Activated naive CD4-positive, alpha-beta T cell (primary cell): ENCODE data around the gene ASIC2.

Experiments
- DNase-seq, 4 experiments: peaks; one replicate each; lab custom pipeline; 2025; lab: John Stamatoyannopoulos, UW

ASIC2 gene

DNA sequence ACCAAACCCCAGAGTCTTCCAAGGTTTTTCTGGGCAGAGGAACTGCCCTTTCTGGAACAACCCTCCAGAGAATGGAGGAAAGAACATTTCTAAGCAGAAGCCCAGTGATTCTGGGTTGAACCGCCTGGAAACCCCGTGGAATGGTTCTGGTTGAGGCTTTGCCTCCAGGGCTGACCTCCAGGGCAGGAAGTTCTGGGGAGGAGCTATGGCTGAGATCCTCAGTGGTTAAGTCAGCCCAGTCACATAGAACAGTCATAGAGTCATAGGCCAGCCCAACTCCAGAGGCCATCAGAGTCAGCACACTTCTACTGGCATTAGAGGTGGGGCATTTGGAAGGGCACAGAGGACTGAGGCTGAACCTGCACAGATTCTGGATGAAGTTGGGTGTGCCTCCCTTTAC is 235.5 kb downstream of the ASIC2 start:
- no peak for DNase-seq

DNA sequence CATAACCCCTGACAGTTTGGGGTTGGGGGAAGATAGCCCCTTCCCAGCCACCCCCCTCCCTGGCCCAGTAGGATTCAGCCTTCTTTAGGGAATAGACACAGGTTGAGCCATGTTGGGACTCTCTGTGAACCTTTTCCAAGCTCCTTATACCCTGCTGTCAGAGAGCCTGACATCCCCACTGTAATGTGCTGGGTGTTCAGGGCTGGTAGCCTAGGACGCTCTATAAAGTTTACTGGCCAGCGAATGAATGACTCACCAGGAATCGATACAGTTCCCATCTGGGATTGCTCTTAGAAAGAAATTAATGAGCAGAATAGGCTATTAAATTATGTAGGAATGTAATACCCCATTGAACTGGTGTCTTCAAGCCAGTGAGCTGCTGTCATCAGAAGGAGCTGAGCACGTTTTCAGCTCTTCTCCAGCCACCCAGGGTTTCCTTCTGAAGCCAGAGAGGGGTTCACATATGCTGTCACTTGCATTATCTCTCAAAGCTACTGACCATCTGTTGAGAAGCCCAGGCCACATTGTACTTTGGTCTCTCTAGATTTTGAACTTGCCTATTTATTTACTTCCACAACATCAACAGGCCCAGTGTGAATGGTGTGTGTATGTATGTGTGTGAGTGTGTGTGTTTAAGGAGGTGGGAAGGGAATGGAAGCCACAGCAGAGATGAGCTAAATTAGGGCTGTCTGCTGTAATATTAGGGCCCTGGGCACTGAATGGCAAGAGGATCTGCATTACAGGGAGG is 236.5 kb downstream of the ASIC2 start:
- no peak for DNase-seq

DNA sequence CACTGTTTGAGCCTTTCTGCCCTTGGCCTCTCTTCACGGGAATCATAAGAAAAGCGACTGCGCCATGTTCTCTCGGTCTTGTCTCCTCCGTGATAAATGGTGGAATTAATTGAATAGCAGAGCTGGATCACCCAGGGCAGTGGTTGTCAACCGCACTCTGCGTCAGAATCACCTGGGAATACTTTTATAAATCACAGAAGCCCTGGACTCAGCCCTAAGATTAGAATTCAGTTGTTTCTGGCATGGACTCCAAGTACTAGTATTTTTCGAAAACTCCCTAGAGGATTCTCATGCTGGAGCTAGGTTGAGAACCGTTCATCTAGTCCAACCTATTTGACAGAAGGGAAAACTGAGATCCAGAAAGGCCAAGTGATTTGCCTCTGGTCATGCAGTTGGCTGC is 237.3 kb downstream of the ASIC2 start:
- no peak for DNase-seq

DNA sequence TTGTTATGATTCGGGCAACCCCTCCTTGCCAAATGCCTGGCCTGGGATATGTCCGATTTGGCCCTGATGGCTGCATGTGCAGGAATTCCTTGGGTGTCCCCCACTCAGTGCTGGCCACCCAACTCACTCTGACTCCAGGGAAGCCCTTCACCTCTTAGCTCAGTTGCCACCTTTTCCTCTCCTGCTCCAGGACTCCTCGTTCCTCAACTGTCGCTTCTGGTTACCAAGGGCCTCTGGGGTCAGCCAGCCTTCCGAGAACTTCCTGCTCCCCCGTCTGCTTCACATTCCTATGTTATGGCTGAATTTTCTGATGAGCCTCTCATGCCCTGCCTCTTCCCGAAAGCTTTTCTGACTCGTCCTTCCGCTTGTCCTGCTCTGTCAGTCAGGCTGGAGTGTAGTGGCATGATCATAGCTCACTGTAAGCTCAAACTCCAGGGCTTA is 237.9 kb downstream of the ASIC2 start:
- no peak for DNase-seq

DNA sequence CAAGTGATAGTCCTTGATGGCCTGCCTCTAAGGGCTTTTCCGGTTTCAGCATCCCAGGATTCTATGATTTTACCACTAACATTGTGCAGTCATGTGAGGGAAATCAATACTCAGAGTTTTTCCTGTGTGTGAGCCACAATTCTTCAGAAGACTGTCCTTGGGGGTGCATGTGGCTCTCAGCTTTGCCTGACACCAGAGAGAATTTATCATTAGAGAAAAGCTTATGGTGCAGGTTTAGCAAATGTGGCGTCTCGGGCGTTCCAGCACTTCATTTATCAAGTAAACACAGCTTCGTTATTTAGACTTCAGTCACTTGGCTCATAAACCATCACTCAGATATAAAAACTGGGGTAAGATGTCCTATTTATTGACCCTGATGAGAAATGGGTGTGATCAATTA is 238.7 kb downstream of the ASIC2 start:
- no peak for DNase-seq

DNA sequence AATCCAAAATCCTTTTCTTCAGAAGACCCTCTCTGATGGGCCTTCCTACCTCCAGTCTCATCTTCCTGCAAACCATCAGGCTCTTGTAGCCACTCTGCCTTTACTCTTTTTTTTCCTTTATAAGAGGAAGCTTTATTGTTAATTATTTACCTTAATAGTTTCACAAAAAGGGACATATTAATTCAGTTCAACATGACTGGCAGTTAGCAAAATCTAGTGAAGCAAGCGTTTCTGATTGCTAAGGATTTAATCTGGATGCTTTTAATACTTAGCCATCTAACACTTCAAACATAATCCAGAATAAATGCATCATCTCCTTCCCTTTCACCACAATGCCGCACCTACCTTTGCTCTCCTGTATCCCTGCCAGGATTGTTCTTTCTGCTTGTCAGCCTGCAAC is 239.4 kb downstream of the ASIC2 start:
- DNase-seq, result no peak

DNA sequence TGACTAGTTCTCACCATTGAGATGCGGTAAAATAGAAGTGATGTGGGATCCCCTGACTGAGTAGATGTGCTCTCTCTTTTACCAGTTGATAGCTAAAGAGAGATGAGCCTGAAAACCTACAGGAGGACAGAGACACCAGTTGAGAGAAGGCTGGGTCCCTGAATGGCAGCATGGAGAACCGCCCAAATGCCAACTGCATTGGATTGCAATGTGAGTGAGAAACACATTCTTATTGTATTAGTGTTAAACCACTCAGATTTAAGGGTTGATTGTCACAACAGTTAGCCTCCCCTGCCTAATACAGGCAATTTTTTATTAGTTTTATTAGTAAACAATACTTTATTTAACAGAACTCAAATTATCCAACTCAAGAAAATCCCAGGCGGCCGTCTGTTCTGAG is 240.2 kb downstream of the ASIC2 start:
- DNase-seq, result no peak

DNA sequence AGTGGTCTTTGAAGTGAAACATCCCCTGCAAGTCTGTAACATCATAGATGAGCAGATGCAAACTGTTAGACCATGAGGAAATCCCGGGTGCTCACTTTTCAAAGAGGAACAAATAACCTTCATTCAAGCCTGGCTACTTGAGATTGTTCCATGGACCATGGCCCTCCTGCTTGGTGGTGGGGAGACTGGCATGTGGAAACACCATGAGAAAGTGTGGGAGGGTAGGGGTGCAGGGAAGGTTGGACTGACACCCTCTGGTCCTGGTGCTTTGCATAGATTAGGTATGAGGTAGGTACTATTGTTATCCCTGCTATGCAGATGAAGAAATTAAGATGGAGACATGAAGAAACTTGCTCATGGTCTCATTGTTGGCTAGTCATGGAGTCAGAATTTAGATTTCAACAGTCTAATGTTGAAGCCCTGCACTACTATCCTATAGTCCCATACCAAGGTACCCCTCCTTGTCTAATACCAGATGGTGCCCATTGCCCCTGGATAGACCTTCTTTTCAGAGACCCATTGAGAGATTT is 242.4 kb downstream of the ASIC2 start:
- DNase-seq, result no peak

DNA sequence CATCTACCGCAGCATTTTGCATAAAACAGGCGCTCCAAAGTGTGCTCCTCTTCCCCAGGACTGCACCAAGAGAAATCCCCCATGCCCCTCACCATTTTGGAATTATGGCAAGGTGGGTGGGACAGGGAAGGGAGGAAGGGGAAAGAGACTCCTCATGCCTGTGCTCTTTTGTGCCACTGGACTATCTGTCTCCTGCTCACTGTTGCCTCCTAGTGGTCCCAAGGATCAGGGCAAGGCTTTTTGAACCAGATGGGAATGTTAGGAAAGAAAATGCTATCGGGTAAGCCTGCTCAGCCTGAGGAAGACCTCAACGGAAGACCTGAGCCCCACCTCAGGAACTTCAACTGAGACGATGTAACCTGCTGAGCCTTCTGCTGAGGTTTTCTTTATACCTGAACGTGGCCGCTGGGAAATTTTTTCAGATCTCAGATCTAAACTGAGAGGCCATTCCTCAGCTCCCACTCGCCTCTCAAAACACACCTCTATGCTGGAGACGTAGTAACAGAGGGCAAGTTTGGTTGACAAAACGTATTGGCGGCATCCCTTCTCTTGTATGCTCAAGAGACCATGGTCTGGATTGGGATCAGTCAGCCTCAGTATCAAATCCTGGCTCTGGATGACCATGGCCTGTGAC is 243.2 kb downstream of the ASIC2 start:
- DNase-seq, result peak in 2 of 4 experiments; percentile 3 to 4

DNA sequence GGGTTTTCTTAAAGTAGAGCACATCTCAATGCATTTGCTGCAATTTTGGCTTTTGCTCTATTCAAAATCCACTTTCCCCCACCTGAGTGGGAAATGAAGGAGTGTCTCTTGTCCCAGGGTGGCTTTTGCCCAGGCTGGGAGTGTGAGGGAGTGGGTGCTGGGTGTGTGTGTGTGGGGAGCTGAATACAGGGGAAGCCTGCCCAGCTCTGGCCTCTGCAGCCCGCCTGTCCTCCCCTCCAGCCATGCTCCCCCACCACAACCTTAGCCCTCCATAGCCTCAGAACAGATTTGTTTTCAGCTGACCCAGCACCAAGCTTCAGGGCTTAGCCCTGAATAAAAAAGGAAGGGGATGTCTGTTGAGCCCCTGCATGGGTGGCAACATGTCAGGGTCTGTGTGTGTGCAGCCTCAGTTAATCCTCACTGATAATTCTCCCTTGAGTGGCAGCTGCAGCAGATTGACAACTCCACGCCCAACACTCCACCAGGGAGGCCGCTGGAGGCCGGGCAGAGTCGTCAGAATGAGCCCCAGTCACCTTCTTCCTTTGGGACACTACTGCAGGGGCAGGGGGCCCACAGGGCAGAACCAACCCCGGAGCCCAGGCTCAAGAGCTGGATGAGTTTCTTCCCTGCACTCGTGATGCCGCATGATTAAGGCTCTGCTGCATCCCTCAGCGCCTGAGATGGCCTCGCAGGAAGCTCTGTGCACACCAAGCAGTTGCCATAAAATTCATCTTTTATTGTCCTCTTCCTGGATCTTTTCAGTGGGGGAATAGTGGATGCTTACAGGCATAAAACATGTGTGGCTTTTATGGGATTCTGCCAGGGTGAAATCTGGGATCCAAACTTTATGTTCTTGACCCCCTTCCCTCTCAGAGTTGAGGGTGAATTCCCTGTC is 246.5 kb downstream of the ASIC2 start:
- no peak for DNase-seq

DNA sequence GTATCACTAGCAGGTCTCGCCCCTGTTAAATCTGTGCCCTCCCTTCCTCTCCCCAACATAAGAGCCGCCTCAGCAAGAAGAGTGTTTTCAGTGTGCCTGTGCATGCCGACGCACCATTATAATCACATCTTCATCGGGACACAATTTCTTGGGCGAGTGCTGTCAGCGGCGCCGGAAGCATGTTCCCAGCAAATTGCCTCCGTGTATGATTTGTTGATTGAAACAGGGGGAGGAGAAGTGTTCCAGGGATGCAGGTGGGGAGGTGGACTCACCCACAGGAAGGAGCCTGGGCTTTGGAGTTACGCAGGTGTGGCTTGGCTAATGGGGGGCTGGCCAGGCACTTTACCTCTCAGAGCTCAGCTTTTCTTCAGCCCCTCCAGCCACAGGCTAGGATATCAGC is 247.9 kb downstream of the ASIC2 start:
- DNase-seq, result no peak

DNA sequence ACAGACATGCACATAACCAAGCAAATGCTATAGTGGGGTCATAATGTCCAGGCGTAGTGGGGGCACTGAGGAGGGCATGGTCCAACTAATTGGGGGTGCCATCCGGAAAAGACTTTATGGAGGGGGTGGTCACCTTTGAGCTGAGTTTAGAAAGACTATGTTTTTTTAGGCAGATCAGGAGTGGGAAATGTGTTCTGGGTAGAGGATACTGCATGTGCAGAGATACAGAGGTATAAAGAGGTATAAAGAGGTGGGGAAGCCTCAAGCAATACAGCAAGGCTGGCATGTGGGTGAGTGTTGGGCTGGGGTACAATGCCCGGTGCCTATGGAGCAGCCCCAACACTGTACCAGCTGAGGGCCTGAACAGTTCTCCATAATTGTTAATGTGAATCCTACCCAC is 248.3 kb downstream of the ASIC2 start:
- DNase-seq, result no peak

DNA sequence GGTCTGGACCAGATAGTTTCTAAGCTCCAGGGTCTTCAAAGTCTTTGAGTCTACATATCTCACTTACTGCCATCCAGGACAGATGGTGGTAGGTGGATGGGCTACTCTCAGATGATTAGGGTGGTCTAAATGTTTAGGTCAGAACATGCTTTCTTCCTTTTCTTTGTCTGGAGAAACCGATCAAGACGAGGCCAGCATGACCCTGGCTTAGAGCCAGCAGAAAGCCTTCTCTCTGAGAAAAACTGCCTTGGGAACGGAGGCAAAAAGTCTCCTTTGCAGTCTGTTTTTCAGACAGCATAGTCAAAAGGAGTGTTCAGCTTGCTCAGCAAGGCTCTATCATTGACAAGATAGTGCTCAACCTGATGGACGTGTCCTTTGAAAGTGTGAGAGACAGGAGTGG is 252.6 kb downstream of the ASIC2 start:
- no peak for DNase-seq

DNA sequence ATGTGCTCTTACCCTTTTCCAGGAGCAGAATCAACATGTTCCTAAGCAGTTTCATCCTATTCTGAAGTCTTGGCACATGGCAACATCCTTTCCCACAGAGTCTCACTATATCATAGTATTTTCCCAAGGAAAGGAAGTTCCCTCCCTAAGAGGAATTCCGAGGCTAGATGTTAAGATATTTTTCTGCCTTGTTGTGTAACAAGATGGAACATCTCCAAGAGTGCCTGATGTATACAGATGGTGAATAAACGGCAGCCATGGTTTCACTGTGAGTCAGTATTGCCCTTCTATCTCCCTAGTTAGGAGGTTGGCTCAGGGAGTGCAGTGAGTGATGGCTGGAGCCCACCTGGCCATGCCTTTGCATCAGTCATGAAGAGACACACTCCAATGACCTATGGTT is 253.2 kb downstream of the ASIC2 start:
- no peak for DNase-seq

DNA sequence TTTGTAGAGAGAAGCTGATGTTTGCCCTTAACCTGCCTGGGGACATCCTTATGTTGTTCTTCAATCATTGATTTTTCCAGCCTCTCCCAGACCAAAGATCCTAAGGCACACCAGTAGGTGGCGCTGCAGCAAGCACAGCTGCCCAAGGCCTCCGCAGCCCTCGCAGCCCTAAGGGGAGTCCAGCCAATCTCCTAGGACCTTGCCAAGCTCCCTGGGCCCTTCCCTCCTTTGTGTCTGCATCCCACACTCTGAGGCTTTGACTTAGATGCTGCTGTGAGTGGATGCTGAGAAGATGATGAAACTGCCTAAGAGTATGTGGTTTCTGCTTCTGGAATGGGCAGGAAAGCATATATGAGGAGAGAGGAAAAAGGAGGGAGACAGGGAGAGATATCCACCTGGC is 254.4 kb downstream of the ASIC2 start:
- no peak for DNase-seq

DNA sequence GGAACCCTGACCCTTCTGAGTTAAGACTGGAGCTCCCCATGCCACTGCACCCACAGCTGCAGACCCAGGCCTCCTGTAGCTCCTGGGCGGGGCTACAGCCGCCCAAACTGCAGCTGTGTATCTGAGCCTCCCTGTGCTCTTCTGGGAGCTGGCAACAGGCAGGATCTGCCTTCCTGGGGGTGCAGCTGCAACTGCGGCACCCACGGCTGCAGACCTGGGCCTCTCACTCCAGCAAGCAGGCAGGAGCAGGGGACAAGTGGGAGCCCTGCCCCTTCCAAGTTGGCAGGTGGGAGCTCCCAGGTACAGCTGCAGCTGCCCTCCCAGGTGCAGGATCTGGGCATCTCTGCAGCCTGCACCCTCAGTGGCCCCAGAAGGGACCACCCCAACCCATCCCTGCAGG is 259.9 kb downstream of the ASIC2 start:
- DNase-seq, result no peak

DNA sequence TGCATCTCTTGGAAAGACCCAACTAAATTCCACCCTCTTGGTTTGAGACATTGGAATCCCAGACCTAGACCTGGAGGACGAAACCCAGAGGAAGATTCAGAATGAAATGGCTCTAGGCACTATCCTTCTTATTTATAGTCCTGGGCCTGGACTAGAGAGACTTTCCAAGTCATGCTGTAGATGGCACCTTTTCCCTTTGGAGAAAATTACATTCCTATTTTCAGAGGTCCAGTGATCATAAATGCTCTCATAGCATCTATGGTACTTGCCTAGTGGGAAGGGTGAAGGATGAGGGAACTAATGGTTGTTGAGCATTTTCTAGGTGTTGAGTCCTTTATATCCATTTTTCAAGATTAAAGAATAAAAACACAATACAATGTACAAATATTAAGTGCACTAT is 264.3 kb downstream of the ASIC2 start:
- no peak for DNase-seq

DNA sequence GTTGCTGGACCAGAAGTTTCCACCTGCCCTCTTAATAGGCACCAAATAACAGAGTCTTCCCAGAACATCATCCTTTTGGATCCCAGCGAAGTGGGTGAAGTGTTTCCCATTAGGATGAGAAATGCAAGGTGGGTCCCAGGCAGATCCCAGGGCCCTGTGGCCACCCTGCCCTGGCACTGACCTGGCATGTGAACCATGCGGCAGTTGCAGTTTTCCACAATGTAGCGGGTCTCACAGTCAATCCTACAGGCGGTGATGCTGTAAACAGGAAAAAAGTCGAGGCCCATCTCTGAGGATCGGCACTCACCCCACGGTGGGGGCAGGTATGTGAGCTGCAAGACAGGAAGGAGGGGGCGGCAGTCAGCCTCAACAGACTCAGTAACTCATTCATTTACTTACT is 265.0 kb downstream of the ASIC2 start:
- DNase-seq, result no peak

DNA sequence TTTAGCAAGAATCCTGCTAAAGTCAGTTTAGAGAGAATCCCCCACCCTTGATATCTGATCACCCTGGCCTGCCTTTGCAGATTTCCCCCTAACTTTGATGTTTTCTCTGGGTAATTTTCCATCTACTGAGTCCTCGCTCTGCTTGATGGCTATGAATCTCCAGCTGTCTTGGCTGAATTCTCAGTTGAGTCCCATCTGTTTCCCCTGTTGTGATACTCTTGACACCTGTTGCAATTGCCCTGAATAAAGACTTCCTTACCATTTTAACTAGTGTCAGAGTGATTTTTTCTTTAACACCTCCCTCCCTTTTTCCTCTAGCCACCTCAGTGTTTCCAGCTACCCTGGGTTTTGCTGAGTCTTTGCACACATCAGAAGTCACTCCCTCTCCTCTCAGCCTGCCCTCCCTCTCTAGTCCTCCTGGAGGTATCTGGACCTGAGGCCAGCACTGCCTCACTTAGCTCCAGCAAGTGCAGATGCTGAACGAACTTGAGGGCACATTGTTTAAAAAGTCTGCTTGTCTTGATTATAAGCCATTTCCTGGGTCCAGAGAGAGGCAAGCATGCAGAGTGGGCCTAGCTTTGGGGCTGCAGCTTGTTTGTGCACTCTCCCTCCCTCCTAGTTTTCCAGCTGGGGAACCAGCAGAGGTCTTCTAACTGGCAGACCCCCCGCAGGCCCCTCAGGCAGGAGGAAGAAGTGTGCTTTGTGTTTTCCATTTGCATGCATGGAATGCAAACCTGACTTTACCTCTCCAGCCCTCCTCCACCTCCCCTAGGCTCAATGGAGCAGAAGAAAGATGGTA is 268.2 kb downstream of the ASIC2 start:
- DNase-seq, result no peak

DNA sequence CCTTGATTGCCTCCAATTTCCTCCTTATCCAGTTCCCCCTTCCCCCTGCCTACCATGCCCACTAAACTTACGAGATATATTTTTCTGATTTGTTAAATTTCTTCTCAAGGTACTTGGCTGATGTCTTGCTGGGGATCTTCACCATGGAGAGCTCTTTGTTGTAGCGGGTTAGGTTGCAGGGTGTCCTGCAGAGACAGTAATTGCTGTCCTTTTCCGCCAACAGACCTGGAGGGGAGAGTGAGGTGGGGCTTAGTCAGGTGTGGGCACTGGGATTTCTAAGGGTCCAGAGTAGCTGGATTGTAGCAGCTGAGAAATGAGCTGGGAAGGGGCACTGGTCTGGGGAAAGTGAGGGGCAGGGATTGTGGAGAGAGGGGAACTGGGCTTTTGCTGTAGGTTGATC is 269.3 kb downstream of the ASIC2 start:
- no peak for DNase-seq

DNA sequence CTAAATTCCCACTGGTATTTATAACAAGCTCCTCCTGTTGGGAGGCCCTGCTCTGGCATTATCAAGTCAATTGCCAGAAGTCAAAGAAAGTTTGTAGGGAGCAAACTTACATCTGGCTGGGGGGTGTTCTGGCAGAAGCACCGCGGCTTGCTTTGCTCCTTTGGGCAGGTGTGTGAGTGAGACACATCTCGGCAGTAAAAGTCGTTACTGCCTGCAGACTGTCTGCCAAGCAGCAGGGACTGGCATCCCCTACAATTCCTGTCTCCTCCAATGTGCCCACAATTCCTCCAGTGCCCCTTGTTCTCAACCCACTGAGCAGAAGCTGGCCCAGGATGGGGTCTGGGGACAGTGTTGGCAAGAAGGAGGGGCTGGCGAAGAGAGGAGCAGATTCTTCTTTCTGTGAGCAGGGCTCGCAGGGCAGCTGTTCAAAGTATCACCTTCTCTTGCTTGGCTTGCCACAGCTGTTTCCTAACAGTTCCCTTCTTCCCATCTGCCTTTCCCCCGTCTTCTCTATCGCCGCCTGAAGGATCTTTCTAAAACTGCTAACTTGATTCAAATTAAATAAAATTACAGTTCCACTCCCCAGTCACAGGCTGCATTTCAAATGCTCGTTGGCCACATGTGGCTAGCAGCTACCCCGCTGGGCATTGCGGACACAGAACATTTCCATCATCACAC is 271.2 kb downstream of the ASIC2 start:
- DNase-seq, result no peak
